ENCODE measurements around the gene GPRC5D. TPM values are rescaled to one million over a fixed set of nuclear protein-coding genes. Genes with fewer than 3 reads are reported as not detected.

The GPRC5D gene
- polyA plus RNA-seq, 1 donor from 2014 or later = not detected

DNA sequence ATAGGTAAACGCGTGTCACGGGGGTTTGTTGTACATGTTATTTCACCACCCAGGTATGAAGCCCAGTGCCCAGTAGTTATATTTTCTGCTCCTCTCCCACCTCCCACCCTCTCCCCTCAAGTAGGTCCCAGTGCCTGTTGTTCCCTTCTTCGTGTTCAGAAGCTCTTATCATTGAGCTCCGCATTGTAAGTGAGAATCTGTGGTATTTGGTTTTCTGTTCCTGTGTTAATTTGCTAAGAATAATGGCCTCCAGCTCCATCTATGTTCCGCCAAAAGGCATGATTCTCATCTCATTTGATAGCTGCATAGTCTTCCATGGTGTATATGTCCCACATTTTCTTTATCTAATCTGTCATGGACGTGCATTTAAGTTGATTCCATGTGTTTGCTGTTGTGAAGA is 6.9 kb upstream of the GPRC5D start:
- no peak overlapping the region for H3K27ac ChIP-seq (ENCODE audit: low read length)
- H3K36me3 ChIP-seq (ENCODE audit: insufficient read depth, low read length) = no peaks in the 10 kb centered on the region
- H3K9me3 ChIP-seq (ENCODE audit: low read length) = no peaks in the 10 kb centered on the region
- H3K79me2 ChIP-seq (replicated peaks; ENCODE audit: insufficient read depth, low read length) = no peaks in the 10 kb centered on the region
- no peak overlapping the region for H3K4me3 ChIP-seq (ENCODE audit: low read length)
- H3K9ac ChIP-seq (ENCODE audit: low read length) = no peak overlapping the region
- TF ChIP-seq, protein P1, sequence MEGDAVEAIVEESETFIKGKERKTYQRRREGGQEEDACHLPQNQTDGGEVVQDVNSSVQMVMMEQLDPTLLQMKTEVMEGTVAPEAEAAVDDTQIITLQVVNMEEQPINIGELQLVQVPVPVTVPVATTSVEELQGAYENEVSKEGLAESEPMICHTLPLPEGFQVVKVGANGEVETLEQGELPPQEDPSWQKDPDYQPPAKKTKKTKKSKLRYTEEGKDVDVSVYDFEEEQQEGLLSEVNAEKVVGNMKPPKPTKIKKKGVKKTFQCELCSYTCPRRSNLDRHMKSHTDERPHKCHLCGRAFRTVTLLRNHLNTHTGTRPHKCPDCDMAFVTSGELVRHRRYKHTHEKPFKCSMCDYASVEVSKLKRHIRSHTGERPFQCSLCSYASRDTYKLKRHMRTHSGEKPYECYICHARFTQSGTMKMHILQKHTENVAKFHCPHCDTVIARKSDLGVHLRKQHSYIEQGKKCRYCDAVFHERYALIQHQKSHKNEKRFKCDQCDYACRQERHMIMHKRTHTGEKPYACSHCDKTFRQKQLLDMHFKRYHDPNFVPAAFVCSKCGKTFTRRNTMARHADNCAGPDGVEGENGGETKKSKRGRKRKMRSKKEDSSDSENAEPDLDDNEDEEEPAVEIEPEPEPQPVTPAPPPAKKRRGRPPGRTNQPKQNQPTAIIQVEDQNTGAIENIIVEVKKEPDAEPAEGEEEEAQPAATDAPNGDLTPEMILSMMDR (IDR thresholded peaks at IDR 0.05; ENCODE audit: poor library complexity, severe bottlenecking) = no peak
- no peak for TF ChIP-seq MXI1 (conservative IDR thresholded peaks at IDR 0.05; ENCODE audit: poor library complexity, severe bottlenecking)
- no peak for TF ChIP-seq EZH2 (IDR thresholded peaks at IDR 0.05; ENCODE audit: borderline replicate concordance, insufficient read depth, low read length, poor library complexity, severe bottlenecking)
- TF ChIP-seq POLR2AphosphoS5 (IDR thresholded peaks at IDR 0.05) = no peak
- H3K27me3 ChIP-seq (ENCODE audit: insufficient read depth, low read depth, low read length) = no peaks in the 10 kb centered on the region
- no peaks in the 10 kb centered on the region for H3F3A ChIP-seq (ENCODE audit: insufficient read depth, low read length, poor library complexity, severe bottlenecking)
- H4K20me1 ChIP-seq (ENCODE audit: insufficient read depth) = no peaks in the 10 kb centered on the region
- H2AFZ ChIP-seq (ENCODE audit: low read depth, low read length) = no peak overlapping the region
- H3K9me2 ChIP-seq (ENCODE audit: insufficient read depth, low read length) = no peaks in the 10 kb centered on the region
- no peak overlapping the region for H3K4me2 ChIP-seq (ENCODE audit: low read length)

DNA sequence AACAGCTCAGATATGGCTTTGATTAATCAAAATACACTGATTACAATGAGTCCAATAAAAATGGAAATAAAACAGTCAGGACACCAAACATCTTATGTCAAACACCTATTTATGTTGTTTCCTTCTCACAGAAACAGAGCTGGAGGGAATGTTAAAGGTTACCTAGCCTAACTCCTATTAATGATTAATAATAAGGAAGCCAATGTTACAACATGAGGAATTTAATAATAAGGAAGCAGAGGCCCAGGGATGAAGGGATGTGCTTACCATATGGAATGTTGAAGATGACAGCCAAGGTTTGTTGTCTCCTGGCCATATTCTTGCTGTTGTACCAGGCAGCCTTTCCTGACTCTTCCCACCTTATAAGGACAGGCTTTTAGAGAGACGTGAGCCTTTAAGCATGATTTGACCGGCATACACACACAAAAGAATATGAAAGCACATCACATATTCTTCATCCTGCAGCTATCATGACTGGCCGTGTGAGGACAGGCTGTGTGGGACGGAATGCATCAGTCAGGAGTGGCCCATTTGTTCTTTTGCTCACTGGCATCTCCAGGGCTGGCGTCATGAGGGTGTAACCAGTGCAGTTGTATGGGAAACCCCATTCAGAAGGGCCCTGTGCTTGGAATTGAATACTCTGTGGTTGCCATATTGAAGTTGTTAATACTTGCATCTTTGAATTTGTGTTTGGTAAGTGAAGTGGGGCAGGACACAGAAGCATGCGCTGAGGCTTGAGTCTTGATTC is 3.1 kb upstream of the GPRC5D start:
- TF ChIP-seq POLR2AphosphoS5 (IDR thresholded peaks at IDR 0.05) (no peak), EZH2 (IDR thresholded peaks at IDR 0.05; ENCODE audit: borderline replicate concordance, insufficient read depth, low read length, poor library complexity, severe bottlenecking) (no peak), TAF1 (IDR thresholded peaks at IDR 0.05; ENCODE audit: low read depth) (no peak), MXI1 (conservative IDR thresholded peaks at IDR 0.05; ENCODE audit: poor library complexity, severe bottlenecking) (no peak), EP300 (conservative IDR thresholded peaks at IDR 0.05; ENCODE audit: poor library complexity, severe bottlenecking) (no peak)
- TF ChIP-seq, protein P2, sequence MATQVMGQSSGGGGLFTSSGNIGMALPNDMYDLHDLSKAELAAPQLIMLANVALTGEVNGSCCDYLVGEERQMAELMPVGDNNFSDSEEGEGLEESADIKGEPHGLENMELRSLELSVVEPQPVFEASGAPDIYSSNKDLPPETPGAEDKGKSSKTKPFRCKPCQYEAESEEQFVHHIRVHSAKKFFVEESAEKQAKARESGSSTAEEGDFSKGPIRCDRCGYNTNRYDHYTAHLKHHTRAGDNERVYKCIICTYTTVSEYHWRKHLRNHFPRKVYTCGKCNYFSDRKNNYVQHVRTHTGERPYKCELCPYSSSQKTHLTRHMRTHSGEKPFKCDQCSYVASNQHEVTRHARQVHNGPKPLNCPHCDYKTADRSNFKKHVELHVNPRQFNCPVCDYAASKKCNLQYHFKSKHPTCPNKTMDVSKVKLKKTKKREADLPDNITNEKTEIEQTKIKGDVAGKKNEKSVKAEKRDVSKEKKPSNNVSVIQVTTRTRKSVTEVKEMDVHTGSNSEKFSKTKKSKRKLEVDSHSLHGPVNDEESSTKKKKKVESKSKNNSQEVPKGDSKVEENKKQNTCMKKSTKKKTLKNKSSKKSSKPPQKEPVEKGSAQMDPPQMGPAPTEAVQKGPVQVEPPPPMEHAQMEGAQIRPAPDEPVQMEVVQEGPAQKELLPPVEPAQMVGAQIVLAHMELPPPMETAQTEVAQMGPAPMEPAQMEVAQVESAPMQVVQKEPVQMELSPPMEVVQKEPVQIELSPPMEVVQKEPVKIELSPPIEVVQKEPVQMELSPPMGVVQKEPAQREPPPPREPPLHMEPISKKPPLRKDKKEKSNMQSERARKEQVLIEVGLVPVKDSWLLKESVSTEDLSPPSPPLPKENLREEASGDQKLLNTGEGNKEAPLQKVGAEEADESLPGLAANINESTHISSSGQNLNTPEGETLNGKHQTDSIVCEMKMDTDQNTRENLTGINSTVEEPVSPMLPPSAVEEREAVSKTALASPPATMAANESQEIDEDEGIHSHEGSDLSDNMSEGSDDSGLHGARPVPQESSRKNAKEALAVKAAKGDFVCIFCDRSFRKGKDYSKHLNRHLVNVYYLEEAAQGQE (IDR thresholded peaks at IDR 0.05; ENCODE audit: borderline replicate concordance) = no peak
- TF ChIP-seq, protein P1 (IDR thresholded peaks at IDR 0.05; ENCODE audit: poor library complexity, severe bottlenecking) = no peak
- H3K27ac ChIP-seq (ENCODE audit: low read length) = no peak overlapping the region
- no peaks in the 10 kb centered on the region for H3K9me3 ChIP-seq (ENCODE audit: low read length)

More for the DNA sequence above, 3.1 kb upstream of the GPRC5D start:
- Histone ChIP-seq H3K9me2 (ENCODE audit: insufficient read depth, low read length) (no peaks in the 10 kb centered on the region), H2AFZ (ENCODE audit: low read depth, low read length) (no peak overlapping the region), H3K79me2 (replicated peaks; ENCODE audit: insufficient read depth, low read length) (no peaks in the 10 kb centered on the region), H4K20me1 (ENCODE audit: insufficient read depth) (no peaks in the 10 kb centered on the region), H3K4me3 (ENCODE audit: low read length) (no peak overlapping the region), H3K36me3 (ENCODE audit: insufficient read depth, low read length) (no peaks in the 10 kb centered on the region), H3K4me2 (ENCODE audit: low read length) (no peak overlapping the region), H3F3A (ENCODE audit: insufficient read depth, low read length, poor library complexity, severe bottlenecking) (no peaks in the 10 kb centered on the region), H3K27me3 (ENCODE audit: insufficient read depth, low read depth, low read length) (no peaks in the 10 kb centered on the region), H3K9ac (ENCODE audit: low read length) (no peak overlapping the region)

Measured in neural cell (in vitro differentiated cells).